ENCODE measurements around the gene MYLK.
"Not testable (repeated sequence)": the region's sequence is repeated elsewhere in the genome, so short reads cannot be mapped to it uniquely, and the experiment has no call there.

MYLK gene

DNA sequence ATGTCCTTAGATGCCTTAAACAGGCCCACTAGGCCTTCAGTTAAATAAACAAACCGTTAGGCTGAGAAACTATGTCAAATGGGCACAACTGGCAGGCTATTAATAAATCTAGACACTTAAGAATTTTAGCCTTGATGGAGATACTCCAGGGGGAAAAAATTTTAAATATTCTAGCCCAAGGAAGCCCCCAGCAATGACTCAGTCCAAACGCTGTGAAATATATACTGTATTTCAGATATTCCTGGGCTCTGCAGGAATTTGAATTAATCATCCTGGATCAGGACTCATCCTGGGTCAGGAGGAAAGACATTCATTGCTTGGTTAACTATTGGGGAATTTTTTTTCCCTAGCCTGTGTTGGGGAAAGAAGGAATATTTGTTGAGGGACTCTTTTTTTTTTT lies 166.7 kb downstream of the MYLK start:
- not testable (repeated sequence) for H3K27ac ChIP-seq (ENCODE audit: low read length); H3K36me3 ChIP-seq (ENCODE audit: insufficient read depth, low read depth, low read length); H3K9ac ChIP-seq (ENCODE audit: low read depth, low read length); H3K9me3 ChIP-seq (ENCODE audit: insufficient read depth, low read depth, low read length); H3K4me1 ChIP-seq (ENCODE audit: insufficient read depth, low read length); H3K27me3 ChIP-seq (ENCODE audit: insufficient read depth, low read length); H3K4me3 ChIP-seq (ENCODE audit: low read length)

DNA sequence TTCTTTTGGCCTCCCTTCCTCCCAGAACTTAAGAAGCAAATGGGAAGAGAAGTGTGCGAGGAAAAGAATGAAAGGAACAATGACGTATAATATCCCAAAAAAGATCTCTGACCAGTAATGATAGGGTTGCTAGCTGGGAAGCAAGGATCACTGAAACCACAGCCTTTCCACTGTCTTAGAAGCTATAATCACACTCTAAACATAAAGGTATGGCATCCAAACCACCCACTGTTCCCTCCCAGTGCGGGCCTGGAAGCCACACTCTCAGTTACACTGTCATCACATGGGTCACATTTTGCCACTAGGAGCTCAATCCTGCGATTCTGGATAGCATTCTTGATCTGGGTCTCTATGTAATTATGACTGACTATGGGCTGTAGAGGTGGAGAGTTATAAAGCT lies 167.7 kb downstream of the MYLK start:
- Histone ChIP-seq H3K9ac (ENCODE audit: low read depth, low read length) (no peak overlapping the region), H3K27me3 (ENCODE audit: insufficient read depth, low read length) (no peaks in the 10 kb centered on the region), H3K4me3 (ENCODE audit: low read length) (no peak overlapping the region), H3K4me1 (ENCODE audit: insufficient read depth, low read length) (no peaks in the 10 kb centered on the region), H3K36me3 (ENCODE audit: insufficient read depth, low read depth, low read length) (no peaks in the 10 kb centered on the region), H3K9me3 (ENCODE audit: insufficient read depth, low read depth, low read length) (no peaks in the 10 kb centered on the region), H3K27ac (ENCODE audit: low read length) (no peak overlapping the region)

DNA sequence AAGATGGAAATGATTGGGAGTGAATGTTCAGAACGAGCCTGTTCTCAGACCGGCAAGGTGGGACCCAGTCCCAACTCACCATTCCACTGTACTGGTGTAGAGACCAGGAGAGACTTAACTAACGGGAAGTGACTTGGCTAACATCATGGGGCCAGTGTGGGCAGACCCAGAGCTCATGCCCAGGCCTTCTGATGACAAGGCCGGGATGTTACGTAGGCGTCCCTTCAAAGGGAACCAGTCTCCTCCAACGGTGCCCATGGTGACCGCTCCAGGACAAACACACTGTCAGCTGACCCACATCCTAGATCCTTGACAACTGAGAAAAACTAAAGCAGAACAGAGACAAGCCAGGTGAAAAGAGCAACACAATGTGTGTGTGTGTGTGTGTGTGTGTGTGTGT lies 170.9 kb downstream of the MYLK start:
- no peaks in the 10 kb centered on the region for H3K36me3 ChIP-seq (ENCODE audit: insufficient read depth, low read depth, low read length)
- H3K9me3 ChIP-seq (ENCODE audit: insufficient read depth, low read depth, low read length), result no peaks in the 10 kb centered on the region
- H3K4me1 ChIP-seq (ENCODE audit: insufficient read depth, low read length), result no peaks in the 10 kb centered on the region
- no peak overlapping the region for H3K27ac ChIP-seq (ENCODE audit: low read length)
- H3K4me3 ChIP-seq (ENCODE audit: low read length), result no peak overlapping the region
- H3K9ac ChIP-seq (ENCODE audit: low read depth, low read length), result no peak overlapping the region
- H3K27me3 ChIP-seq (ENCODE audit: insufficient read depth, low read length), result no peaks in the 10 kb centered on the region

DNA sequence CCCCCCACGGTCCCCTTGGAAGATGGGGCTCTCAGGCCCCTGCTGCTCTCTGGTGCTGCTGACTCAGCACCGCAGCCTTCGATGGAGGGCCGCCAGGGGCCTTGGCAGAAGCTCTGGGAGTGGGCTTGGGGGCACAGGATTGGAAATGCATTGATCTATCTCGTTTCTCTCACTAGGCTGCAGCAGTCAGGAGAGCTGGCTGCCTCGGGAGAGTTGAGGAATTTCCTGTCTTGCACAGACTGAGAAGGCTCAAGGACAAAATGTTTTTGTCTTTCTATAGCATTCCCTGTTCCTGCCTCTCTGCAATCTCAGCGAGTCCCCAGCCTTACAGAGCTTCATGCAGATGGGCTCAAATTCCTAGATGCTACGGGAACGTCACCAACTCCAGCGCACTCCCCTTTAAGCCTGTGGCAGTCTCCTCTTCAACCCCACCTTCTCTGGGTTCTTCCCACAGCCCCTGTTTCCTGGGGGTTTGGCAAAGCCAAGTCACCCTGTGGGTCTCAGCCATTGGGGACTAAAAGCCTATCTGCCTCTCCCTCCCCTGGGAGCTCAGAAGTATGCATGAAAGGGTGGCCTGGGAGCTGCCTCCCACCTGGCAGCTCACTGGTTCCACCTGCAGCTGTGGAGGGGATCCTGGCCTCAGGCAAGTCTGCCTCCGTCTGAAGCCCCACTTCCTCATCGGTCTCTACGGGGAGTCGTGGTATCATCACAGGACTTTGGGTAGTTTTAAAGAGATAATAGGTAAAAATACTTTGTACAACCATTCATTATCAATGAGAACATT lies 171.9 kb downstream of the MYLK start:
- no peaks in the 10 kb centered on the region for H3K9me3 ChIP-seq (ENCODE audit: insufficient read depth, low read depth, low read length)
- H3K27ac ChIP-seq (ENCODE audit: low read length), result no peak overlapping the region
- no peak overlapping the region for H3K9ac ChIP-seq (ENCODE audit: low read depth, low read length)
- H3K4me3 ChIP-seq (ENCODE audit: low read length), result no peak overlapping the region
- no peaks in the 10 kb centered on the region for H3K27me3 ChIP-seq (ENCODE audit: insufficient read depth, low read length)
- no peaks in the 10 kb centered on the region for H3K36me3 ChIP-seq (ENCODE audit: insufficient read depth, low read depth, low read length)
- H3K4me1 ChIP-seq (ENCODE audit: insufficient read depth, low read length), result no peaks in the 10 kb centered on the region

DNA sequence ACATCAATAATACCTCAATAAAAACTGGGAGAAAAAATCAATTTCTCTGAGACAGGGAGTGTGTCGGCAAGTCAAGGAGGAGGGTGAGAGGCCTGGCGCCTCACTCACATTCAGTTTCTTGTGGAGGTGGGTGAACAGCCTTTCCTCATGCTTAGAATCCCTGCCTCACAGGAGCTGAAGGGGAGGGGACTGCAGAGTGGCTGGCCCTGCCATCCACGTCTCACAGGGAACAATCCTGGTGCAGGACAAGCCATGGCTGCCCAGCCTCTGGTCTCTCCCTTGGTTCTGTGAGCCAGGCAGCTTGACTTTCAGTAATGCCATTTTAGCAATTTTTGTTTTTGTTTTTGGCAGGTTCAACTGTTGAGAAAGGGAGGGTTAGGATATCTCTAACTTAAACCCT lies 172.8 kb downstream of the MYLK start:
- no peaks in the 10 kb centered on the region for H3K4me1 ChIP-seq (ENCODE audit: insufficient read depth, low read length)
- H3K9ac ChIP-seq (ENCODE audit: low read depth, low read length), result no peak overlapping the region
- no peak overlapping the region for H3K4me3 ChIP-seq (ENCODE audit: low read length)
- H3K27me3 ChIP-seq (ENCODE audit: insufficient read depth, low read length), result no peaks in the 10 kb centered on the region
- H3K9me3 ChIP-seq (ENCODE audit: insufficient read depth, low read depth, low read length), result no peaks in the 10 kb centered on the region
- H3K36me3 ChIP-seq (ENCODE audit: insufficient read depth, low read depth, low read length), result no peaks in the 10 kb centered on the region
- no peak overlapping the region for H3K27ac ChIP-seq (ENCODE audit: low read length)

DNA sequence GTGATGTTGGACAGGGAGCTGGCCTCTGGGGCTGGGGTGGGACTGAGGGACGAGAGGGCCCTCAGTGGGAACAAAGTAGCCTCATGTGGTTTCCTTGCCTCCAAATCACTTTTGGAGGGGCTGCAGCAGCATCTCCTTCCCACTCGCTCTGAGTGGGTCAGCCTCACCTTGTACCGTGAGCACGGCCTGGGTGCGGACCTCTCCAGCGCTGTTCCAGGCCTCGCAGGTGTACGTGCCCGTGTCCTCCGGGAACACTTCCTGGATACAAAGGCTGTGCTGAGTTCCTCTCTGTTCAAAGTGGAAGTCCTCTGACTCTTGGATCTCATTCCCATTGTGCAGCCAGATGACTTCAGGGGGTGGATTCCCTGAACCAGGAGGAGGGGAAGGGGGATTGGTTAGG lies 175.6 kb downstream of the MYLK start:
- Histone ChIP-seq H3K4me3 (ENCODE audit: low read length) (no peak overlapping the region), H3K4me1 (ENCODE audit: insufficient read depth, low read length) (no peaks in the 10 kb centered on the region), H3K36me3 (ENCODE audit: insufficient read depth, low read depth, low read length) (no peaks in the 10 kb centered on the region), H3K9me3 (ENCODE audit: insufficient read depth, low read depth, low read length) (no peaks in the 10 kb centered on the region), H3K27ac (ENCODE audit: low read length) (no peak overlapping the region), H3K27me3 (ENCODE audit: insufficient read depth, low read length) (no peaks in the 10 kb centered on the region), H3K9ac (ENCODE audit: low read depth, low read length) (no peak overlapping the region)

DNA sequence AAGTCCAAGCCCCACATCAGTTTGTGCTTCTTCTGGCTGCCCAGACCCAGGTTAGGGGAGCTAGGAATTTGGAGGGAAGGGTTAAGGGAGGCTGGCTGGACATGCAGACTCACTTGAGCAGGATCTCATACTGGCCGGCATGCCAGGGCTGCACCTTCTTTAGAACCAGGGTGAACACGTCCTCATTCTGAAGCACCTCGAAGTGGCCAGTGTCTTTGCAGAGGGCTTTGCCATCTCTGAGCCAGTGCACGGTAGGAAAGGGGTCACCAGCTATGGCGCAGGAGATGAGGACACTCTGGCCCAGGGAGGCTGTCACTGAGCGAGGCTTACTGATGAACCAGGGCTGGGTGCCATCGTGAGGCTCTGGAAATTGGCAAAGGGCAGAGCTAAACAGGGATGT lies 176.5 kb downstream of the MYLK start:
- not testable (repeated sequence) for H3K36me3 ChIP-seq (ENCODE audit: insufficient read depth, low read depth, low read length); H3K4me1 ChIP-seq (ENCODE audit: insufficient read depth, low read length); H3K27me3 ChIP-seq (ENCODE audit: insufficient read depth, low read length); H3K4me3 ChIP-seq (ENCODE audit: low read length); H3K9ac ChIP-seq (ENCODE audit: low read depth, low read length); H3K9me3 ChIP-seq (ENCODE audit: insufficient read depth, low read depth, low read length); H3K27ac ChIP-seq (ENCODE audit: low read length)

DNA sequence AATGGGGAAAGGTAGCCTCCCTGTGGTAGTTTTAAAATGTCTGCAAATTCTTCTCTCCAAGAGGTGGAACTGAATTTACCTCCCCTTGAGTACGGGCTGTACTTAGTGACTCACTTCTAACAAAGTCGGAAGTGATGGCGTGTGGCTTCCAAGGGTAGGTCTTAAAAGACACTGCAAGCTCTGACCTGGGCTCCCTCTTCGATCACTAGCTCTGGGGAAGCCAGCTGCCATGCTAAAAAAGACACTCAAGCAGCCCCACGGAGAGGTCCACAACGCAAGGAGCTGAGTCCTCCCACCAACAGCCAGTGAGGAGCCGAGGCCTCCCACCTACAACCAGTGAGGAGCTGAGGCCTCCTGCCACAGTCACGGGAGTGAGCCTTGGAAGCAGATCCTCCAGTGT lies 177.3 kb downstream of the MYLK start:
- H3K9me3 ChIP-seq (ENCODE audit: insufficient read depth, low read depth, low read length), result no peaks in the 10 kb centered on the region
- H3K4me3 ChIP-seq (ENCODE audit: low read length), result no peak overlapping the region
- H3K9ac ChIP-seq (ENCODE audit: low read depth, low read length), result no peak overlapping the region
- H3K36me3 ChIP-seq (ENCODE audit: insufficient read depth, low read depth, low read length), result no peaks in the 10 kb centered on the region
- no peaks in the 10 kb centered on the region for H3K4me1 ChIP-seq (ENCODE audit: insufficient read depth, low read length)
- no peak overlapping the region for H3K27ac ChIP-seq (ENCODE audit: low read length)
- no peaks in the 10 kb centered on the region for H3K27me3 ChIP-seq (ENCODE audit: insufficient read depth, low read length)

DNA sequence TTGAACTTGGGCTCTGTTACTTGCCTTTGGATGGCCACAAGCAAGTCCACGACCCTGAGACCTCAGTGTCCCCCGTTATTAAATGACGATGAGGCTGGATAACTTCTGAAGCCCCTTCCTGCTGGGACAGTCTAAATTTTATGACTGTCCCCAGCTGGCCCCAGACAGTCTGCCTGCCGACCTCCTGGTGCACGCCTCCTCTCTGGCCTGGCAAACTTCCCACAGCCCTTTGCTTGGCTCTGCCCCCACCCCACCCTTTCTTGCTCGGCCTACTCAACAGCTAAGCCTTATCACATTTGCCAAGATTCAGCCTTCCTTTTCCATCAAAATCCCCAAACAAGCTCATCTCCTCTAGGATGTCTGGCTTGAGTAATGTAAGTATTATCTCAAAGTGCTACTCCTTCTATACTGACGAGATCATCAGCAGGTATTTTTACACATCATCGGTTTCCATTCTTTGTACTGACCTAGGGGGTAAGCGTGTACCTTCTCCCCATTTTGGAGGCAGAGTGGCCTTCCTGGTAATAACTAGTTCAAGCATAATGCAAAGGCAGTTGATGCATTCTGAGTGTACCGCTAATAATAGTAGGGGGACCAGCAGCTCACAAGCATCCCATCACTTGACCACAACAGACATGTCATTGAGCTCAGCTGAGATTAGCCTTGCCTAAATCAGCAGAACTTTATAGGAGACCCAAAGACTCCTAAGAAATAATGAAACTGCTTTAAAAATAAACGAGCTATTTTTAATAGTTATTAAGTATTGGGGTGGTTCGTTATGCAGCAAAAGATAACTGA lies 178.4 kb downstream of the MYLK start:
- H3K4me3 ChIP-seq (ENCODE audit: low read length), result no peak overlapping the region
- no peaks in the 10 kb centered on the region for H3K36me3 ChIP-seq (ENCODE audit: insufficient read depth, low read depth, low read length)
- no peaks in the 10 kb centered on the region for H3K27me3 ChIP-seq (ENCODE audit: insufficient read depth, low read length)
- H3K9ac ChIP-seq (ENCODE audit: low read depth, low read length), result no peak overlapping the region
- no peaks in the 10 kb centered on the region for H3K4me1 ChIP-seq (ENCODE audit: insufficient read depth, low read length)
- H3K27ac ChIP-seq (ENCODE audit: low read length), result no peak overlapping the region
- no peaks in the 10 kb centered on the region for H3K9me3 ChIP-seq (ENCODE audit: insufficient read depth, low read depth, low read length)

DNA sequence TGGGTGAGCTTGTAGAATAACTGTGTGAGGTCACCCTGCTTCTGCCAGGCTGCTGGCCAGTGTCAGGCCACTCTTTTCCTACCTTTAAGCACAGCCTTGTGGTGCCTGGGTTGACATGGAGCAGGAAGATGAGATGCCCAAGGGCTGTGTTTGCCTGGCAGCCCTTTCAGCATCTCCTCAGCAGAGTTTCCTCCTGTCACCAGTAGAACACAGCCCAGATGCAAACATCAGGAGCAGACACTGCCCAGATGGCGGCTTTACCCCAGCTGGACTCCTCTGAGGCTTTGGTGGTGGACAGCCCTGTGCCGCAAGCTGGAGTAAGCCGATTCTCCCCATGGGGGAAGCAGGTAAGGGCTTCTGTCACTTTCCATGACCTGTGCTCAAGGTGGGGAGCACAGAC lies 180.5 kb downstream of the MYLK start:
- not testable (repeated sequence) for H3K4me3 ChIP-seq (ENCODE audit: low read length); H3K9ac ChIP-seq (ENCODE audit: low read depth, low read length); H3K36me3 ChIP-seq (ENCODE audit: insufficient read depth, low read depth, low read length); H3K27me3 ChIP-seq (ENCODE audit: insufficient read depth, low read length); H3K4me1 ChIP-seq (ENCODE audit: insufficient read depth, low read length); H3K9me3 ChIP-seq (ENCODE audit: insufficient read depth, low read depth, low read length); H3K27ac ChIP-seq (ENCODE audit: low read length)

DNA sequence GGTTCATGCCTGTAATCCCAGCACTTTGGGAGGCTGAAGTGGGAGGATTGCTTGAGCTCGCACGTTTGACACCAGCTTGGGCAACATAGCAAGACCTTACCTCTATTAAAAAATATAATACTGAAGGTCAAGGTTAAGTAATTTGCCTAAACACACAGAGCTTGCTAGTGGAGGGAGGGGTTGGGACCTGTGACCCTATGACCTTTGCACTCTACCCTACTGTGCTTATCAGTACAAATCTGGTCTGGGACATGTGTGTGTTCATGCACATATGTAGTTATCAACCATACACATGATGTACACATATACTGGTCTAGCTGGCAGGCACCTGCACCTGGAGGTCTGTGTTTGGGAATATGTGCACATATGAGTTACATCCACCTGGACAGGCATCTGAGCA lies 181.4 kb downstream of the MYLK start:
- Histone ChIP-seq H3K9ac (ENCODE audit: low read depth, low read length) (no peak overlapping the region), H3K36me3 (ENCODE audit: insufficient read depth, low read depth, low read length) (no peaks in the 10 kb centered on the region), H3K4me3 (ENCODE audit: low read length) (no peak overlapping the region), H3K27ac (ENCODE audit: low read length) (no peak overlapping the region), H3K9me3 (ENCODE audit: insufficient read depth, low read depth, low read length) (no peaks in the 10 kb centered on the region), H3K4me1 (ENCODE audit: insufficient read depth, low read length) (no peaks in the 10 kb centered on the region), H3K27me3 (ENCODE audit: insufficient read depth, low read length) (no peaks in the 10 kb centered on the region)

DNA sequence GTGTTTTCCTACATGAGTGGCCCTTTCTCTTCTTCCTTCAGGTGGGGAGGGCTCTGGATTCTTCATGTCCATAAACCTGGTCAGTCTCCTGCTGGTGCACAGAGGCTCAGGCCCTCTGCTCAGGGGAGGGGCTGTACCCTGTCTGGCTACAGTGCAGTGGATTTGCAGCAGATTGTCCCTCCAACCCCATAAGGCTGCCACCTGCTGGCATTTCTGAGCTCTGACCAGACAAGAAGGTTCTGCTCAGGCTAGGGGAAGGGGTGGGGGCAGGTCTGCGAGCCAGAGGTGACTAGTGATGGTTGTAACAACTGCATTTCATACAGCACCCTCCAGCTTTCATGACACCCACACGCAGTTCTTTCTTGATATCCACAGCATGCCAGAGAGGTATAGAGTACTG lies 182.1 kb downstream of the MYLK start:
- not testable (repeated sequence) for H3K27me3 ChIP-seq (ENCODE audit: insufficient read depth, low read length); H3K27ac ChIP-seq (ENCODE audit: low read length); H3K4me3 ChIP-seq (ENCODE audit: low read length); H3K36me3 ChIP-seq (ENCODE audit: insufficient read depth, low read depth, low read length); H3K9me3 ChIP-seq (ENCODE audit: insufficient read depth, low read depth, low read length); H3K4me1 ChIP-seq (ENCODE audit: insufficient read depth, low read length); H3K9ac ChIP-seq (ENCODE audit: low read depth, low read length)

All from iPS-20b (cell line).